Esophagus muscularis mucosa (tissue), 4 donors: Measurements from ENCODE around the gene GOLIM4.

ENCODE experiments used
- CTCF ChIP-seq, 3 experiments: fragments of 200-600 bp in 2 of 3; fragments of 450-650 bp in 1 of 3; sonication (generic) in 2 of 3; IDR thresholded peaks; one replicate each; pipeline ENCODE4 v1.5.1; 2017 to 2019; ENCODE audit warnings: antibody characterized with exemption in 3 of 3, mild to moderate bottlenecking in 2 of 3, moderate library complexity in 1 of 3
- EP300 ChIP-seq: sonication (generic); formaldehyde crosslinking; IDR thresholded peaks from one replicate; pipeline ENCODE4 v1.6.1; 2017; ENCODE audit warnings: antibody characterized with exemption
- POLR2A ChIP-seq: fragments of 450-650 bp; IDR thresholded peaks from one replicate; pipeline ENCODE4 v1.6.1; 2017; ENCODE audit warnings: antibody characterized with exemption, moderate library complexity, mild to moderate bottlenecking, low read depth
- POLR2AphosphoS5 ChIP-seq, 2 donors: sonication (generic); formaldehyde crosslinking; IDR thresholded peaks; one replicate each; pipeline ENCODE4 v1.6.1; 2017; ENCODE audit warnings: antibody characterized with exemption in 2 of 2

- TF ChIP-seq CTCF (IDR thresholded peaks at IDR 0.05) (no peak), POLR2AphosphoS5 (IDR thresholded peaks at IDR 0.05) (no peak), POLR2A (no peak), EP300 (no peak)
These were observed 22.2 kb upstream of the GOLIM4 start for GRCh38 chr3:168117853-168118313.
